Activated CD4-positive, alpha-beta T cell treated with anti-CD3 and anti-CD28 coated beads, Interleukin-2, amount 50 U/mL, for 1 hour (primary cell): Measurements from ENCODE around the gene CRAMP1.

Source experiments
- DNase-seq: peaks from one replicate; pipeline ENCODE4 v3.0.0-alpha.2; 2020

CRAMP1 gene

DNA sequence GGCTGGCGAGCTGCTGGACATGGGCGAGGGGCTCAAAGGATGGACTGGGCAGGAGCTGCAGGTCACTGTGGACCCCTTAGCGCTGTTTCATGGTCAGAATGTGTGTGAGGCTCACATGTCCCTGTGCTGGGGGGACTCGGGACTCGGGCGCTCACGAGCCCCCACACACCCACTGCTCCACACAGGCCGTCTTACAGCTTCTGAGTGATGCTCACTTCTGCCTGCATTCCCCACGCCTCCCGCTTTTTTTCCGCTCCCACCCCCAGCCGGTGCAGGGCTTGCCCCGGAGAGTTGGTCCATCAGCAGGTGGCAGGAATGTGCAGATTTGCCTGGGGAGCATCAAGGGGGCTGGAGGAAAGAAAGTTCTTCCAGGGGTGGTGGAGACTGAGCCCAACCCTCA, 45.7 kb downstream of the CRAMP1 start:
- DNase-seq = no peak

DNA sequence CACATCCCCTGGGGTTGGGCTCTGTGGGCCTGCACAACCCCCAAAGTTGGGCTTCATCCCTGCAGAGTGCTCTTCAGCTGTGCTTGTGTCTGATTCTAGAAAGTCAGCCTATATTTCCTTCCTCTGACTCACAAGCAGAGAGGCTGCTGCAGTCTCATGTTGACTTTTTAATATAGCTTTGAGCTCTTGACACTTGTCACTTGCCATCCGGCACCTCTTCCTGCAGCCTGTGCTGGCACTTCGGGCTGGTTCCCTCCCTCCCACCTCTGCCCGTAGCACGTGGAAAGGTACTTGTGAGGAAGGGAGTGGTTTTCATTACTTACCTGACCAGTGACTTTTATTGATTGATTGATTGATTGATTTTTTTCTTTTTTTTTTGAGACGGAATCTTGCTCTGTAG, 46.9 kb downstream of the CRAMP1 start:
- no peak for DNase-seq

DNA sequence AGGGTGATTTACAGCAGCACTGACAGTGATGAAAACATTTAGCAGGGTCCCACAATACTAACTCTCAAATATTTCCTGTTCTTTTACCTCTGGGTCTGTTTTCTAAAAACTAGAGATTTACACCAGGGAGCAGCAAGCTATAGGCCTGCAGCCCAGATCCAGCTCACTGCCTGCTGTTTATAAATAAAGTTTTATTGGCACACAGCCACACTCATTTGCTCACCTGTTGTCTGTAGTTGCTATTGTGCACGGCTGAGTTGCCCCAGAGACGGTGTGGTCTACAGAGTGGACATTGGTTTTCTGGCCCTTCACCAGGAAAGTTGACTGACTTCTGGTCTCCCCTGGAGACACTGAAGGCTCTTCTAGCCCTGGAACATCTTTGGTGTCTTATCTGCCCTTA, 49.7 kb downstream of the CRAMP1 start:
- DNase-seq = no peak

DNA sequence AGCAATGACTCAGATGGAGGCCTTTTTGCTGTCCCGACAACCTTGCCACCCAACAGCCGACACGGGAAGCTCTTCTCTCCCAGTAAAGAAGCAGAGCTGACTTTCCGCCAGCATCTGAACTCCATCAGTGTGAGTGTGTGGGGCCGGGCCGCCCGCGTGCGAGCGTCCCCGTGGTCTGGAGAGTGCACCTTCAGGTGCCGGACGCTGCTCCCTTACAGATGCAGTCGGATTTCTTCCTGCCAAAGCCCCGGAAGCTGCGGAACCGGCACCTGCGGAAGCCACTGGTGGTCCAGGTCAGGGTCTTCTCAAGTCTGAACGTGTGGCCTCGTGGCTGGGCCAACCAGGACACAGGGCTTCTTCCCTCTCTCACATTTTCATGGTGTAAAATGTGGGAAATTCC, 50.4 kb downstream of the CRAMP1 start:
- no peak for DNase-seq

DNA sequence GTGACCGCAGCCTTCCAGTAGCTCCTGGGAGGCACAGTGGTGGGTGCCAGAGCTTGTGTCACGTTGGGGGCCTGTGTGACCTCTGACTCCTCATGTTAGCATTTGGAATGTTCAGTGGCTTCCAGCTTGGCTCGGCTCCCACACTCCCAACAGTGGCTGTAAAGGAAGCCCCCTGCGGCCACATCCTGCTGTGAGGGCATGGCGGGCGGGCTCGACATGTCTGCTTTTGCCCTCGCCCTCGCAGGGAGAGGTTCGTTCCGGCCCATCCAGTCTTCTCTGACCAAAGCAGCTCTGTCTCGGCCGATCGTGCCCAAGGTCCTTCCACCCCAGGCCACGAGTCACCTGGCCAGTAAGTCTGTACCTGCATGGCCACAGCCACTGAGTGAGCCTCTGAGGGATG, 53.7 kb downstream of the CRAMP1 start:
- DNase-seq = no peak

DNA sequence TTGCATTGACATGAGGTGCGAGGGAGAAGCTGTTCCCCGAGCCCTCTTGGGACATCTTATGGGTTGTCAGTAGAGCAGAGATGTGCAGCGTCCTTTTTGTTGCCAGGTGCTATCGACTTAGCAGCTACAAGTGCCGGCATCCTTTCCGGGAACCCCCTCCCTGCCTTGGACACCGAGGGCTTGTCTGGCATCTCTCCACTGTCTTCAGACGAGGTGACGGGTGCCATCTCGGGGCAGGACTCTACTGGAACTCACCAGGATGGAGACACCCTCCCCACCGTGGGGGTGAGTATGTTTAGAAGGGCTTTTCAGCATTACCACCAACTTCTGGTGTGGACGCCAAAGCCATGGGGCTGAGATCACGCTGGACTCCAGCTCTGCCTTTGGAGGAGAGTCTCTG, 54.2 kb downstream of the CRAMP1 start:
- no peak for DNase-seq

DNA sequence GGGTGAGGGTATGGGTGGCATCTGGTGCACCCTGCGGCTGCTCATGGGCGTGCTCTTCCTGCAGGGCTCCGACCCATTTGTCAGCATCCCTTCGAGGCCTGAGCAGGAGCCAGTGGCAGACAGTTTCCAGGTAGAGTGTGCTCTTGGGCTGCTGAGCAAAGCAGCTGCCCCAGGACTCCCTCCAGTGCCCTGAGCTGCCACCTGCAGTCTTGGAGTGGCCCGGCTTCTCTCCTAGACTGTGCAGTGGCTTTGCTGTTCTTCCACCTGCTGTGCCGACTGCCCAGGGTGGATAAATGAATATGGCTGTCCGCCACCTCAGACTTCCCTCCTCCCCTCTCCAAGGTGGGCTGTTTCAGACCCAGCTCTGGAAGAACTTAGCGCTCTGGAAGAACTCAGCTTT, 55.1 kb downstream of the CRAMP1 start:
- no peak for DNase-seq

DNA sequence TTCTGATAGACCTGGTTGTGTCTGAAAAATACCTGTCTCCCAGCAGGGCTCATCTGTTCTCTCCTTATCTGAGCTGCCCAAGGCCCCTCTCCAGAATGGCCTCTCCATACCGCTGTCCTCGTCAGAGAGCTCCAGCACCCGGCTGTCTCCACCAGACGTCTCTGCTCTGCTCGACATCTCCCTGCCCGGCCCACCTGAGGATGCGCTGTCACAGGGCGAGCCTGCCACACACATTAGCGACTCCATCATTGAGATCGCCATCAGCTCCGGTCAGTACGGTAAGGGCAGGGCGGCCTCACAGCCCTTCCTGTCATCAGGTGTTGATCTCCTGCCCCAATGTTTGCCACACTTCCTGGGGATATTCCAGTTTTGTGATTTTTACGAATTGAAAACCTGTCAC, 55.8 kb downstream of the CRAMP1 start:
- DNase-seq = no peak

DNA sequence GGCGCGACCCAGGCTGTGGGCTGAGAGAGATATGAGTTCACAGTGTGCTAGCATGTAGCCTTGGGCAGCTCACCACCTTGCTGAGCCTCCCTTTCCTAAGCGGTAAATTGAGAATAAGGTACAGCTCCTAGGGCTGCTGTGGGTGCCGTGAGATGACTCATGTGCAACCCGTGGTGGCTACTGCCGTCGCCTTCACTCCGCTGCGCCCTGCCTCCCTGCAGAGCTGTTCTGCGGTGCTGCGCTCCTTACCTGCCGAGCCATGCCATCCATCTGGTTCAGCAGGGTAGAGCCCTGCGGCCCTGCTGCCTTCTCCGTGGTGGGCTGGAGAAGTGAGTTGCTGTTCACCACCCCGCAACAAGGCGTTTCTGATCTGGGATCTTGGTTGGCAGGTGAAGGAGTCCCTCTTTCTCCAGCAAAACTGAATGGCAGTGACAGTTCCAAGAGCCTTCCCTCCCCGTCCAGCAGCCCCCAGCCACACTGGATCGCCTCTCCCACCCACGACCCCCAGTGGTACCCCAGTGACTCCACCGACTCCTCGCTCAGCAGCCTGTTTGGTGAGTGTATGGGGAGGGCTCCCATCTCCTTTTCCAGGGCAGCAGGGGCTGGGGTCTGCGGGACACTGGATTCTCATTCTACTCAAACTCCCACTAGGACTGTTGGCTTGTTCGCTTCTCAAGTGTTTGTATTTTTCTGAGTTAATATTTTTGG, 56.6 kb downstream of the CRAMP1 start:
- no peak for DNase-seq

DNA sequence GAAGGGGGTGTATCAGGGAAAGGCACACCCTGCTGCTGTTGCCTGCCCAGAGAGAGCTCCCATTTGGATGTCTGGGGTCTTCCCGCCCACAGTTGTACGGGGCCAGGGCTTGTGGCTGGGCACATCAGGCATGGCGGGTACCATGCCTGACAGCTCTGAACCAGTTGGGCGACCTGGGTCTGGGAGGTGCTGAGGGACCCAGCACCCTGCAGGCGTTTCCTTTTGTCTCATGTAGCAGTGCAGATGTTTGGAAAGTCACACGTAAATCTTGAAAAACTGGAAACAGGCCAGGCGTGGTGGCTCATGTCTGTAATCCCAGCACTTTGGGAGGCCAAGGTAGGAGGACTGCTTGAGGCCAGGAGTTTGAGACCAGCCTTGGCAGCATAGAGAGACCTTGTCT, 57.5 kb downstream of the CRAMP1 start:
- no peak for DNase-seq

DNA sequence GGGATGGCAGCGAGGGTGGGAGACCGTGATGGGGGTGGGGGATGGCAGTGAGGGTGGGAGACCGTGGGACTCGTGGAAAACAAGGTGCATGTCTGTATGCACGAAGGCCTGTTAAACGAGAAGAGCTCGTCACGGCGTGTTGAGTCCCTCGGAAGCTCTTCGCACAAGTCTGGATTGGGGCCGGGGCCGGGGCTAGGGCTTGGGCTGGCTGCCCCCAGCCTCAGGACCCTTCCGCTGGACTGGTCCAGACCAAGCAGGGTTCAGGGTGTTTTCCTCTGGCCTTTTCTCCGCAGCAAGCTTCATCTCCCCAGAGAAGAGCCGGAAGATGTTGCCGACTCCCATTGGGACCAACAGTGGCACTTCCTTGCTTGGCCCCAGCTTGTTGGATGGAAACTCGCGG, 58.2 kb downstream of the CRAMP1 start:
- no peak for DNase-seq

DNA sequence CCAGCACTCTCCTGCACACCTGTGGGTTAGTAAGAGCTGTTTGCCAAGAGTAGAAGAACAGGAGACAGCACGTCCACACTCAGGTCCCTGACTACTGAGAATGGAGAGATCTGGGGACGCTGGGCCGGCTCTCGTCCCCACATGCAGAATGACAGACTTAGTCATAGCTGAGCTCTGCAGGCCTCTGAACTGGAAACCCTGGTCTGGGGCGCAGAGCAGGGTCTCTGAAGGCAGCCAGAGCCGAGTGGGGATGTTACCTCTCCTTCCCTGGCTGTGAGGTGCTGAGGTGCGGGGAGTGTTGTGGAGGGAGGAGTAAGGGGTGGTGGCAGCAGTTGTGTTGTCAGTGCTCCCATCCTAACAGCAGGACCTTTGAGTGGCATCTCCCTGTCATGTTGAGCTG, 58.7 kb downstream of the CRAMP1 start:
- DNase-seq = no peak

DNA sequence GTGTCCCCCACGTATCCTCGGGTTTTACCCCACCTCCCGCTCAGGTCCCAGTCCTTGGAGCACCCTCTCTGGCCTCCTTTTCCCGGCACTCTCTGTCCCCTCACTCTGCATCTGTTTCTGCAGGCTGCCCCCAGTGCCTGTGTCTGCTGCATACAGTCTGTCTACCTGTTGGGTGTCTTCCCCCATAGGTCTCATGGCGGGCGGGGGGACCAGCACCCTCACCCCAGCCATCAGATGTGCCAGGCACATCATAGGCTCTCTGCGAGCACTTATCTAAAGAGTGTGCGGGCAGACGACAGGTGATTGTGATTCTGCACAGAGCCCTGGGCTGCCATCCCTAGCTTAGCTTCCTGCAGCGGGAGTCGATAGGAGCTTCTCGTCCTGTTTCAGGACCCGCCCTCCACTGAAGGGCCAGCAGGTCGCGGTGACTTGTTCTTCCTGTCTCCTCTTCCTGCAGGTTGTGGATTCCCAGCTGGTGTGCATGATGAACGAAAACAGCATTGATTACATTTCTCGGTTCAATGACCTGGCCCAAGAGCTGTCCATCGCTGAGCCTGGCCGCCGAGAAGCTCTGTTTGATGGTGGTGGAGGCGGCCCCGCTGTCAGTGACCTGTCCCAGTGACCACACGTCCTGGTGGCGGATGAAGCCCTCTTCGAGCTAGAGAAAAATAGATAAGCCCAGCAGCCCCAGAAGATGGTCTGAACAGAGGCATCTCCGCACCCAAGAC, 61.4 kb downstream of the CRAMP1 start:
- no peak for DNase-seq

DNA sequence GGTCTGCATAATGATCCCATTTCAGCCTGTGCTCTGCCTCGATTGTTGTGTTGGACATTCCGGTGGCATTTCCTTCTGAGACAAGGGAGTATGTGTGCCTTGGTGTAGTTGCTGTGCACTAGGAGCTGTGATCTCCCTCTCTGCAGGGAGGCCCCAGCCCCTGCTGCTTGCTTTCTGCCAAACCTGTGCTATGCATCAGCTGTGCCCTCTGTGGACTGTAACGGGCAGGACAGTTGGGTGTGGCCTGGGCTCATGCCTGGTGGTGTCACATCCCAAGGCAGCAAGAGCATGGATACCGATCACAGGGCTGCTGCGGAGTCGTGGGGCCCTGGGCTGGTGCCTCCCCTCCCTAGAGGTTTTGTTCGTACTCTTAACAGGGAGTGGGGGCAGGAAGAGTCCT, 62.1 kb downstream of the CRAMP1 start:
- DNase-seq = no peak

DNA sequence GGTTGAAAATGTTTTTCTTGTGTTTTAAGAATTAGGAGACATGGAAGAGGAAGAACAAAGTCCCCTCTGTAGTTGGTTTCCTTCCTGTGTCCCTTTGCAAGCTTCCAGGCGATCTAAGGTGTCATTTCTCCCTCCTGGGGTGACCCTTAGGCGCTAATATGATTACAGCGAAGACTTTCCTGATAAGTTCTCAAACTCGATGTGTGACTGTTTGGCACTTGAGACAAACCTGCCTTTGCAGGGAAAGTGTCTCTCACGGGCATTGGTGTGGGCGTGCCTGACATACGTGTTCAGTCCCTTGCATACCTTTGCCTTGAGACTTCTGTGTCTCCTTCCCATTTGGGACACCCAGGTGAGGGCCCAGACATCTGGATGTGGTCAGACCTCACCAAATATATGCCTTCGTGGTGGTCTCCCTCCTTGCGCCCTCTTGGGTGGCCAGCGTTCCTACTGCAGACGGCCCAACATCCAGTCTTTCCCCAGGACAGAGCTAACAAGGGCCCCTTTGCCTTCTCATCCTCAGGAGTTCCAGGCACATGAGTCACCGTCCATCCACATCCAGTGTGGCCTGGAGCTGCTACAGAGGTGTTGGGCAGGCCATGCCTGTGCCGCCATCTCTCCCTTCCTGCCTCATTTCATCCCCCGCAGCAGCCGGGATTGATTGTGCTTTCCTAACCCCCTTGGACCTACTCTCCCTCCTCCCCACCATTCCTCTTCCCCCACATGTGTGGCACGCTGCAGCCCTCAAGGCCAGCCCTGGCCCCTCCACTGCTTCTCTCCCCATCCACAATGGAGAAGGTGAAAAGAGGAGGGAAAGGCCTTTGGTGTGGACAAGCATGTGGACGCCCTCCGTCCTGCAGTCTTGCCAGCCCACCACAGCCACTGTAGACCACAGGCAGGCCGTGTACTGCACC, 62.8 kb downstream of the CRAMP1 start:
- DNase-seq = no peak

DNA sequence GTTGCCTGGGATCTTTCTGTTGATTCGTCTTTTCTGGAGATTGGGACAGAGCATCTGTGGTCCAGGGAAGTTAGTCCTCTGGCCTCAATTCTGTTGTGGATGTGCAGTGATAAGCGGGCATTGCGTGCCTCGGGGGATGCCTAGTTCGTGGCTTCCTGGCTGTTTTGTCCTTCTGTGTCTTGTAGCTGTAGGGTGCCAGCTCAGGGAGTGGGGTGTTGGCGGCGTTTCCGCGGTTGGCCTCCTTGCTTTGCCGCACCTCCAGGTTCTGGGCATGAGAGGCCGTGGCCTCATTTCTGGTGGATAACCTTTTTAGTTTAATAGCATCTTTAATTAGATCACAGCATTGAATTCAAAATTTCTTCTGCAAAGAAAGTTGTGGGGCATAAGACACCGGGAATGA, 64.5 kb downstream of the CRAMP1 start:
- DNase-seq = no peak

DNA sequence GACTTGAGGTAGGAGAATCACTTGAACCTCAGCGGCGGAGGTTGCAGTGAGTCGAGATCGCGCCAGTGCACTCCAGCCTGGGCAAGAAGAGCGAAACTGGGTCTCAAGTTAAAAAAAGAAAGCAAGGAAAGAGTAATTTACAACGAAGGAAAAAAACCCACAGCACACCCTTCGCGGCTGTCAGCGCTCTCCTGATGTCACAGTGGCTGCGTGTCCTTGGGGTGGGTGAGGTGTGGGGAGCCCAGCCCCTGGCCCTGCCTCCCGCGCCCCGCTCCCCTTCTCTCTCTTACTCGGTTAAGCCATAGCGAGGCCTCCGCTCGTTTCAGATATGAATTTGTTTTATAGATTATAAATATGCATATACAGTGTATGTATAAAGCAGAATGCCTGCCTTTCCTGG, 65.2 kb downstream of the CRAMP1 start:
- no peak for DNase-seq

DNA sequence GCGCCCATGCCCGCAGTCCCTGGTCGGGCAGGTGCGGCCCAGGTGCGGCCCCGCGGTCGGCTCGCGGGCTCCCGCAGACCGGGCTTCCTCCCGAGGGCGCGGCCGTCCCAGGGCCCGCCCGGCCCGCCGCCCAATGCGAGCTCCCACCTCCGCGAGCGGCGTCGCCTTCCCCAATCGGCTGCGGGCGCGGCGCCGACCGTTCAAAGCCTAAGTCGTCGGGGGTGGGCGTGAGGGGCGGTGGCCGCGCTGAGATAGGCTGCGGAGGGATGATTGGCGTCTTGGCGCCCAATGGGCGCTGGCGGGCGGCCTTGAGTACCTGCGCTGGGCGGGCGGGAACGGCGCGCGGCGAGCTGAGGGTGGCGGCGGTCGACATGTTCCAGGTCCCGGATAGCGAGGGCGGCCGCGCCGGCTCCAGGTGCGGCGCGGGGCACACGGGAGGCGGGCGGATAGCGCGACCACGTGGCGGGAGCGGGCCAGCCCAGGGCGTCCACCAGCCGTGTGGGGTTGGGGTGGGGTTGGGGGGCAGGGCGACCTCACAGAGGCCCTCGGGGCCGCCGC, 65.9 kb downstream of the CRAMP1 start, which contains the start of gene JPT2:
TSS of gene JPT2 (plus strand) at position 338 of the 558 bp plus-strand sequence. CDS start at position 372, 34 bp downstream.
- DNase-seq = peak; percentile 94

DNA sequence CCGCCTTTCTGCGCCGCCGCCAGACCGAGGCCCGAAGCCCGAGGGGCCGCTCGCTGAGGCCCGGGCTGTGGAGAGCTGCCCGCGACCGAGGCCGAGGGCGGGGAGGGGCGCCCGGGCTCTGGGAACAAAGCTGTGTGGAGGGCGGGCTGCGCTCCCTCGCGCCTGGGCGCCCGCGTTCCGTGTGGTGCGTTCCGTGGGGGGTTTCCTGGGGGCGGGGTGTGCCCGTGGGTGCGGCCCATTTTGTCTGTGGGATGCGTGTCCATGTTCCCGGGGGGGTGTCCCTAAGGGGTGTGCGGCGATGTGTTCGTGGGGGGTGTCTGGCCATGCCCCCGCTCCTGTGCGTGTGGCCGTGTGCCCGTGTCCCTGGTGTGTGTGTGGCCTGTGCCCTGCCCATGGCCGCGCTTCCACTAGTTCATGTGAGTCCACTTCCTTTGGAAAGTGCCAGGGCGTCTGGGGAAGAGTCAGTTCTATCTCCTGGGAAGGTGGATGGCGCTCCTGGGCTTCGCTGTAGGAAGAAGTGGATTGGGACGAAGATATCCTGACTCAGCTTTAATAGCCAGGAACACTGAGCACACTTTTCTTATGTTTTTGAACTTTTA, 66.4 kb downstream of the CRAMP1 start:
- DNase-seq = peak; percentile 43

DNA sequence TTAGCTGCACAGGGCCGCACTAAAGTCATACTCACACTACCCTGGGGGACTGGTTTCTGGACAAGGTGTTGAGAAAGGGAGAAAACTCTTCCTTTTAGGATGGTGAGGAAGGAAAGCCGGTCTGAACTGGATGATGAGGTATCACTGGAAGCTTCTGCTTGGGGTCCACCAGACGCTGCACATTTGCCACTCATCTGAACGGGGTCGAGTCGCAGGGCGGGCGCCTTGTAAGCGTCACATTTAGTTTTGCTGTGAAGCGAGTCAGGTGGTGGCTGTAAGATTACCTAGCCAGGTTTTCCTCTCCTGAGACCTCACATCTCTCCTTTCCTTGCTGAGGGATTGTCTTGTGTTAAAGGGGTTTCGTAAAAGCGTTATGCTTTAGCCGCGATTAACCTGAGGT, 68.2 kb downstream of the CRAMP1 start:
- no peak for DNase-seq

DNA sequence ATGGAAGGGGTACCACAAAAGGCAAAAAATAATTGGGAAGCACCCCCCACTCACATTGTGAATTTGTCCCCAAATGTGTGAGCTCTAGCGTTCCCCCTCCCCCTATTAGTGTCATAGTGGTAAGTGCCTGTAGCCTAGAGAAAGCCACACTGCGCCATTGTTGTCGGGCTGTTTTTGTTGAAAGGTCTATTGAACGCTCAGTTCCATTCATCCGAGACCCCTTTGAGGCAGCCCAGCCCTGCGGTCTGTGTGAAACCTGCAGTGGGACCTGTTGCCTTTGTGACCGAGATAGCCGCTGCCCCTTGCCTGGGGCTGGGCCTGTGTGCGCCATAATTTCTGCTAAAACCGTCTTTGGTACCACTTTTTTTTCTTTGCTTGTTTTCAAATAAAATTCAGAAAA, 68.9 kb downstream of the CRAMP1 start:
- DNase-seq = no peak

DNA sequence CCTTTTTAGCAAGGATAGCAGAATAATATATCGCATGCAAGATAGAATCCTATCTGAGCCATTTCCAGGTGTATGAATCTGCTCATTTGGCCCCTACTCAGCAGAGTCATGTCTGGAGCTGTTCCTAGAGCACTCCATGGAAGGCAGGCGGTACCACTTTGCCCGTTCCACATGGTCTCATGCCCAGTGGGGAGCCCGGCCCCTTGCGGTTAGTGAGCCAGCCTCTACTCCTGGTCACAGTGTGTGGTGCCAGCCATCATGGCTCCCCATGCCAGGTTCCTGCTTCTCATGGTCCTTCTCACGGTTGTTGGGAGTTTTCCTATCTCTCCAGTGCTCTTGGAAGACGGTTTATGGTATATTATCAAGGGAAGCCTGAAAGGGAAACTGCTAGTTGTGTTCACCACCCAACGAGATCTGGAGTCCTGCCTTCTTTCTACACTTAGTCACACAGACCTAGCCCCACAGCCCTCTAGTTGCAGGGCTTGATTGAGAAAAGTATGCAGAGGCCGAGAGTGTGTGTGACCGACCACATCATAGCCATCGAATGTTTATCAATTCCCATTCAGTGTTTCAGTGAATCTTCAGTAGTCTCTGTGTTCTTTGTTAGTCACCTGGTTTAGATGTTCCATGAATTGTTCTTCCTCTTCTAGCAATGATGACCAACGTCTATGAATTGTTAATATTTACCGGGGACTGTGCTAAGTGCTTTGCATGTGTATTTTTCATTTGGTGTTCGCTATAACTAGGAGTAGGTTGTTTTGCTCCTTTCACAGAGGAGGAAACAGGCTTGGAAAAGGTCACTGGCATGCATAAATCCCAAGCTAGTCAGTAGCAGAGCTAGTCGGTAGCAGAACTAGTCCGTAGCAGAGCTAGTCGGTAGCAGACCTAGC, 75.5 kb downstream of the CRAMP1 start:
- DNase-seq = no peak
